CD4-positive, alpha-beta T cell treated with Interleukin-1 beta for 1 hour (primary cell): ENCODE results near the gene ITGAX.
"Not testable (repeated sequence)": the region's sequence is repeated elsewhere in the genome, so short reads cannot be mapped to it uniquely, and the experiment has no call there.

ENCODE experiments used
- DNase-seq, 2 donors: peaks; one replicate each; pipeline ENCODE4 v3.0.0-alpha.2; 2020 to 2022

Gene ITGAX

GRCh38 chr16:31412750-31413149 is 57.8 kb downstream of the ITGAX start:
- DNase-seq = no peak

GRCh38 chr16:31413381-31413780 is 58.4 kb downstream of the ITGAX start:
- DNase-seq = no peak

- DNase-seq = no peak
Observed at GRCh38 chr16:31413943-31414342, 59.0 kb downstream of the ITGAX start.

- DNase-seq = no peak
Observed at GRCh38 chr16:31414706-31415105, 59.7 kb downstream of the ITGAX start.

- no peak for DNase-seq
Observed at GRCh38 chr16:31416371-31416770, 61.4 kb downstream of the ITGAX start.

- DNase-seq = not testable (repeated sequence)
Observed at GRCh38 chr16:31417036-31417435, 62.1 kb downstream of the ITGAX start.

GRCh38 chr16:31417916-31418315 is 62.9 kb downstream of the ITGAX start:
- DNase-seq = no peak

- no peak for DNase-seq
Observed at GRCh38 chr16:31420037-31420436, 65.1 kb downstream of the ITGAX start.

- peak; percentile 26 to 36 for DNase-seq
Observed at GRCh38 chr16:31421587-31421986, 66.6 kb downstream of the ITGAX start.

GRCh38 chr16:31423241-31423640 is 68.3 kb downstream of the ITGAX start:
- no peak for DNase-seq

- DNase-seq = no peak
Observed at GRCh38 chr16:31423801-31424200, 68.8 kb downstream of the ITGAX start.

- DNase-seq = peak; percentile 75 to 80
Observed at GRCh38 chr16:31427441-31428278, 72.7 kb downstream of the ITGAX start.

- DNase-seq = no peak
Observed at GRCh38 chr16:31428279-31428597, 73.3 kb downstream of the ITGAX start, which contains the start of gene COX6A2. Gene COX6A2 (minus strand): TSS chr16:31428360. CDS start chr16:31428325, 35 bp downstream.

GRCh38 chr16:31428638-31429247 is 73.8 kb downstream of the ITGAX start:
- no peak for DNase-seq

- DNase-seq = no peak
Observed at GRCh38 chr16:31429314-31429713, 74.3 kb downstream of the ITGAX start.

- DNase-seq = no peak
Observed at GRCh38 chr16:31429796-31430195, 74.8 kb downstream of the ITGAX start.

GRCh38 chr16:31430380-31431052 is 75.5 kb downstream of the ITGAX start:
- DNase-seq = no peak
